GM12872 (cell line): ENCODE results near the gene SERPINB13.

Experiments
- CTCF ChIP-seq: IDR thresholded peaks from 3 replicates; pipeline ENCODE4 v1.5.1; 2011; ENCODE audit warnings: low read depth, mild to moderate bottlenecking, low read length, moderate library complexity; ENCODE audit not compliant: insufficient read depth

The SERPINB13 gene

GRCh38 chr18:63586966-63587365 lies at the start of gene SERPINB13:
Gene SERPINB13, plus strand, starts transcription at chr18:63587343. Its CDS starts 1,325 bp downstream, at chr18:63588668.
- TF ChIP-seq CTCF, result no peak

- no peak for TF ChIP-seq CTCF
Measured at GRCh38 chr18:63539904-63540510, 47.1 kb upstream of the SERPINB13 start.

GRCh38 chr18:63542069-63542468 lies 45.1 kb upstream of the SERPINB13 start, which contains the start of gene SERPINB12:
Gene SERPINB12, plus strand, starts transcription at chr18:63542369. Its CDS starts 13,791 bp downstream, at chr18:63556160.
- no peak for TF ChIP-seq CTCF

GRCh38 chr18:63544017-63544416 lies 43.1 kb upstream of the SERPINB13 start:
- TF ChIP-seq CTCF, result no peak

GRCh38 chr18:63545000-63545399 lies 42.1 kb upstream of the SERPINB13 start:
- TF ChIP-seq CTCF, result no peak

GRCh38 chr18:63550068-63550467 lies 37.1 kb upstream of the SERPINB13 start:
- TF ChIP-seq CTCF, result no peak

- TF ChIP-seq CTCF, result no peak
Measured at GRCh38 chr18:63551769-63552168, 35.4 kb upstream of the SERPINB13 start.
